Stimulated activated CD4-positive, alpha-beta T cell treated with anti-CD3 and anti-CD28 coated beads, TNF-alpha, amount 100 ng/mL, for 1 hour (primary cell): Measurements from ENCODE around the gene RUNX1.

Experiments used
- DNase-seq, 3 donors: peaks; one replicate each; pipeline ENCODE4 v3.0.0-alpha.2; 2020; ENCODE audit warnings: low read depth in 3 of 3, low spot score in 1 of 3

The RUNX1 gene

DNA sequence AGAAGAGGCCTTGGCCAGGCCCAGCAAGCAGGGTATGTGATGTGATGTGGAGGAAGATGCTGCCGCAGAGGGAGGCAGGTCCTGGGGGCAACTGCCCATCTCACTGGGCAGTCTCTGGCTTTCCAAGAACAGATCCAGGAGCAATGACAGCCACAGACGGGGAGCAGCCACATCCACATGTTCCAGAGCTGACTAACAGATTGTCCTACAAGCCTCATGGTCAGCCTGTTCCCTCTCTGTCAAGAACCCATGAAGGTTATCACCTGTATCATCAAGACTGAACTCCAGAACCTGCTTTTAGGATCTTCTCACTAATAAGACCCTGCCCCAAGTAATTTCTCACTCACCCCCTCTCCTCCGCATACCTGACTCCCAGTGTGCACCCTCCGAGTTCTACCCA is 187.8 kb downstream of the RUNX1 start:
- no peak for DNase-seq

GRCh38 chr21:34859976-34860653 is 189.0 kb downstream of the RUNX1 start:
- DNase-seq = no peak

- DNase-seq = no peak
These were observed 190.5 kb downstream of the RUNX1 start for GRCh38 chr21:34858559-34858958.

DNA sequence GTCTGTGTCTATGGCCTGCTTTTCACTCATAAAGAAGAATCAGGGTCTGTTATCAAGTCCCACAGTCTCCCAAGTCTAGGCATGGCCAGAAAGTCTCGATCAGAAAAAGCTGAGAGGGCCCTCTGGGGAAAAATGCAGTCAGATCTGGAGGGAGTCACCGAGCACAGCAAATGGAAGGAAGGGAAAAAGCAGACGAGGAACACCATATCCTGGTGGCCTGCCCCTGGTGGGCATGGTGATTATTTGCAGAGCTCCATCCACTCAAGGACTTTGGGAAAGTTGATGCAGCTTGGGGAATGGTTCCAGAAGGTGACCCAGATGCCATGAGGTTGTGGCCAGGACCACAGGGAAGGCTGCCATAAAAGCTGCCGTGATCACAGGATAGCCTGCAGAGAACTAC is 191.2 kb downstream of the RUNX1 start:
- no peak for DNase-seq

- no peak for DNase-seq
These were observed 191.9 kb downstream of the RUNX1 start for GRCh38 chr21:34857122-34857713.

- DNase-seq = no peak
These were observed 196.7 kb downstream of the RUNX1 start for GRCh38 chr21:34852448-34852847.

DNA sequence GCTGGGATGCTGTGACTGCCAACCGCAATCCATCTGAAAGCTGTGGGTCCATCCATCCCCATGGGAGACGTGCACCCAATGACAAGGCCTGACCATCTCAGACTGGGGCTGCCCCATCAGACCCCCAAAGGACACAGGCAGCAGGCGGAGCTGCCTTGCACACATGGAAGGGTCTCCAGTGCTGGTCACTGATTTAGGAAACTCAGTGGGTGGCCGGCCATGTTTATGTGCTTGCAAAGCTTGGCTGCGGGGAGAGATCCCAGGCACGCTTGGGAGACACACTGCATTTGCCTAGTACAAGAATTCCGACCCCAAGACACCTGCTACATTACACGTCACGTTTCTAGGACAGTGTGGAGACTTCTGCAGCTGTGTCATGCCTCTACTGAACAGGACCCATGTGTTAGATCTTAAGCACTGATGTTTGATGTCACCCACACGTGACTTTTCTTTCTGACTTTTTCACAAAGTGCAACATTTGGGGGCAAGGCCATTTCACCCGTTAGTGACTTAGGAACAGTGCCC is 198.9 kb downstream of the RUNX1 start:
- DNase-seq = no peak

DNA sequence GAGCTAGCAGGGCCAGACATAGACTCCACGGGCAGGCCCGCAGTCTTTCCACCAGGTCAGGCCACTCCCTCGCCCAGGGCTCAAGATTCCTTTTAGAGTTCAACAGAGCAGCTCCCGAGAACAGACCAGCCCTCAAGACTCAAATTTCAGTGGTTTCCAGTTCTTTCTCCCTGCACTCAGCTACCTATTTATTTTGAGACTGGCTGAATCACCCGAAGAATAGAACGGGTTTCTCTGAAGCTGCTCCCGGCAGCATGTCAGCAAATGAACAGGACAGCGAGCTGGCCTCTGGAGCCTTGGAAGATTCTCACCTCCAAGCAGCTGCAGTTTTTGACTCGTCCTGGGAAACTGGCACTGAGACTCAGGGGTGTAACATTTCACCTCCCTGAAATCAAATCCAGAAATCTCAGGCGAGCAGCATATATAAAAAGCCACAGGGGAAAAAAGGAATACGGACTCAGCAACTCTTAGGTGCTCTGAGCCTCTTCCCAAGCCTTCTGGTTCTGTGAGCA is 202.4 kb downstream of the RUNX1 start:
- DNase-seq = no peak

- no peak for DNase-seq
These were observed 203.3 kb downstream of the RUNX1 start for GRCh38 chr21:34845521-34846451.

DNA sequence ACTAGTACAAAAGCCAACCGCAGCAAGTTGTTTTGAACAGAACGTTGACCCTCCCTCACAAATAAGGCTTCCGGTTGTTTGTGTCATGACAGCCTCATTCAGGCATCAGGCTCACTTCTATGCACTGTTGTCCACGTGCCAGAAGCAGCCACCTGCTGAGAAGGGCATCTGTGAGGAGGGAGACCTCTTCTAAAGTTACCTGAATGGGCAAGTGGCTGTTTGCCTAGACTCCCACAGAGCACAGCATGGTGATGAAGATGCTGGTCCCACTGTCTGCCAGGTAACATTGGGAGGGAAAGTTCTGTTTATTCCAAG is 204.2 kb downstream of the RUNX1 start:
- no peak for DNase-seq

- DNase-seq = no peak
These were observed 204.8 kb downstream of the RUNX1 start for GRCh38 chr21:34844013-34844923.

DNA sequence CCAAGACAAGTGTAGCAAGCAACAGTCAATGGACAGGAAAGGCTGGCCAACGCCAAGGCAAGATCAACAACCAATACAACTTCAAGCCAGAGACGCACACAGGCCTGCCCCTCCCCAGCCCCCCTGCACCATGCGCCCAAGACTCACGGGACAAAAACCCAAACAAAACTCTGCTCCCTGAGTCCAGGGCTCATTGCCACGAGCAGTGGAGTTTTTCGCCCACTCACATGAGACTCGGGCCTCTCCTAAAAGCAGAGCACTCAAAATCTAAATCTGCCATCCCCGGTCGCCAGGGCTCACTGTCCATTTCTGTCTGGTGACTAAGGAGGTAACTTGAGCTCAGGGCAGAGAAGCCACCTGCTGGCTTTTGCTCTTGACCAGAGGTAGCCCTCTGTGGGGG is 205.5 kb downstream of the RUNX1 start:
- no peak for DNase-seq

GRCh38 chr21:34841154-34841553 is 207.9 kb downstream of the RUNX1 start:
- no peak for DNase-seq

- no peak for DNase-seq
These were observed 208.4 kb downstream of the RUNX1 start for GRCh38 chr21:34840693-34841092.

DNA sequence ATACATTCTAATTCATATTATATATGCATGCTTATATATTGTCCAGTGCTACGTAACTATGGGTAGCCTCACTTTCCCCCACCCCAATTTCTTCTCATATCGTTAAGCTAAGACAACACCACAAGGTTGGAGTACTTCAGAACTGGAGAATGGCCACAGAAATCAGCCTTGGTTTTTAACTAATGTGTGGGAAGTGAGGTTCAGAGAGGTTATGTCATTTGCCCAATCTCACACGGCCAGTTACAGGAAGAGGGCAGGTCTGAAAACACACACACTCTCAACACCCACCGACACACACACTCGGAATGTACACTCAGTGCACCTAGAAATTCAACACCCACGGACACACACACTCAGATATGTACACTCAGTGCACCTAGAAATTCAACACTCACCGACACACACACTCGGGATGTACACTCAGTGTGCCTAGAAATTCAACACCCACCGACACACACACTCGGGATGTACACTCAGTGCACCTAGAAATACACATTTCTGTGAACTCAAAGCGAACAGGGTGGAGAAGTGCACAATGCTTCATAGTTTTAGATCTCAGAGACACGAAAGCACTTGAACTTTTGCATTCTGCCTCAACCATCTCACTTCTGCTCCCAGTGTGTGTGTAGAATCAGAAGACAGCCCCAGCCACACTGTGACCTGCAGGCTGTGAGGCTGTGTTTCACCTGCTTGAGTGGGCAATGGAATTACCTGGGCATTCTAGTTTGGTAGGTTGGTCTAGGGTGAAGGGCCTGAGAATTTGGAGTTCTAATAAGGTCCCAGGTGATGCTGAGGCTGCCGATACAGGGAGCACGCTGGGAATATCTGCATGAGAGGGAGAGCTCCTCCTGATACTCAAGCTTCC is 209.9 kb downstream of the RUNX1 start:
- DNase-seq = no peak

DNA sequence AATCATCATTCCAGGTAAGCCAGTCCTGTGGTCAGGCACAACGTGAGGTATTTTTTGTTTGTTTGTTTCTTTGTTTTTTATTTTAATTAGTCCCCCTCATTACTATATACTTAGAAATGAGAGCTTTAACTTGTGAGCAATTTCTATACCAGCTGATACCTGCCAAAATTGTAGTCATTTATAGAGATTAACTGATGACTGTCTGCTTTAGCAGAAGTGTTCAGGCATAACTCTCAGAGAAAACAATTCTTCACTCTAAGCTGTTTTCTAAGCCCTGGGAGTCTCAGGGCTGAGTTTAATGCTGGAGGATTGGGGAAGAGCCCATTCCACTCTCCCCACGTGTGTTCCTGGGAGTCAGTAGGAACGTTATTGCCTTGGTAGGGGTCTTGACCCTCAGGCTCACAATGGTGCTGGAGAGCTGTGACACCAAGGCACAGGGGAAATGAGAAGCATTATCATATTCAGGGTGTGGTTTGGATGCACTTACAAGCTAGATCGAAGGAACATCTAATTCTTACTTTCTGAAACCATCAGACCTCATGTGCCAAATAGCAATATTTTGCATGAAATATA is 212.1 kb downstream of the RUNX1 start:
- DNase-seq = no peak

DNA sequence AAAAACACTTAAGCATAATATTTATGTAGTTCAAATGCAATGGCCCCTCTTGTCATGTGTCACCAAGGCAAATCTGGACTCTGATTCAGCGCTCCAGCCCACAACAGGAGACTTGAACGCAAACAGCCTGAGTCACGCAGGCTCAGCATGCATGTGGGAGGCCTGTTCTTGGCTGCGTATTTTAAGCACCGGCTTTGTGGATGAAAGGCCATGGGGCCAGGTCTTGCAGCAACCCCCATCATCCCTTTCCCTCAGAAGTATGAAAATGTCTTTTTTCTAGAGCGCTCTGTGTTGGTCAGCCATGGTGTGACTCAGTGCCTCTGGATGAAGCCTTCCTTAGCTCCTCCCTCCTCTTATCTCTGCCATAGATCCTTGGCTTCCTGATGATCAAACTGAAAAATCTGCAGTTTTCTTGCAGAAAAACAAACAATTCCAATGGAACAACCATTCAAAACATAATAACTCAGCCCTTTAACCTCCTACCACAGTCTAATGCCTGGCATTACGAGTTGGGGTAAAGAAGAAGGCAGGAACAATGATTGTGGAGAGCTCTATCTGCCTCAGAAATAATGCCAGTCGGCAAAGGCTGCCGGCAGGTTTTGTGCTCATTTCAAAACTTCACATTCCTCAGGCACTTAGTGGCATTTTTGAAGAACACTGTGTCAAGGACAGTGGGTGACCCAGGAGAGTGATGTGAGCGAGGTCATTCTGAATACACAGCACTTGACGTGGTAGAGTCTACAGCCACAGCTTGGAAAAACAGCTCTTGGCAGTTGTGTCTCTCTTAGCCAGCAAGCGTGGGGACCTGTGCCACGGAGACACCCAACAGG is 212.8 kb downstream of the RUNX1 start:
- DNase-seq = no peak

GRCh38 chr21:34835526-34835925 is 213.6 kb downstream of the RUNX1 start:
- DNase-seq = no peak
